ENCODE data around the gene SGCA. TPM values are rescaled to one million over a fixed set of nuclear protein-coding genes. Genes with fewer than 3 reads are reported as not detected.

Gene SGCA
- total RNA-seq, 4 donors from 2014 or later = 58.1 to 145 (median 93.4) TPM

- Histone ChIP-seq H3K27me3 (no peaks in the 10 kb centered on the region), H3K27ac (no peak overlapping the region), H3K4me3 (peak overlapping the region in 1 of 2 donors; percentile 64), H3K36me3 (peaks cover 0 to 17% of the 10 kb centered on the region in 2 donors), H3K9me3 (no peaks in the 10 kb centered on the region), H3K4me1 (peaks cover 3 to 59% (median 33%) of the 10 kb centered on the region in 3 donors)
- no peak for TF ChIP-seq POLR2A (IDR thresholded peaks at IDR 0.05)
- no peak for TF ChIP-seq POLR2AphosphoS5 (IDR thresholded peaks at IDR 0.05)
- TF ChIP-seq CTCF (IDR thresholded peaks at IDR 0.05) = no peak
- no peak for TF ChIP-seq EP300 (IDR thresholded peaks at IDR 0.05)
- WGBS, 2 donors (ENCODE audit: low coverage in 1 of 2) = 58 to 64% methylated on average over 7 to 15 of the region's 19 CpGs
- no peak for ATAC-seq
These were observed 35.1 kb upstream of the SGCA start for GRCh38 chr17:50130559-50131305.

GRCh38 chr17:50132104-50132794 lies 33.6 kb upstream of the SGCA start:
- H3K27ac ChIP-seq = peak overlapping the region in 2 of 4 donors; percentile 69 to 77
- H3K36me3 ChIP-seq = peaks cover 0 to 32% of the 10 kb centered on the region in 2 donors
- H3K4me1 ChIP-seq = peaks cover 3 to 59% (median 33%) of the 10 kb centered on the region in 3 donors
- no peaks in the 10 kb centered on the region for H3K27me3 ChIP-seq
- WGBS, 2 donors (ENCODE audit: low coverage in 1 of 2) = 70 to 80% methylated on average over 2 to 4 of the region's 6 CpGs
- no peak for ATAC-seq
- H3K9me3 ChIP-seq = no peaks in the 10 kb centered on the region
- no peak overlapping the region for H3K4me3 ChIP-seq
- no peak for TF ChIP-seq POLR2AphosphoS5 (IDR thresholded peaks at IDR 0.05)
- no peak for TF ChIP-seq CTCF (IDR thresholded peaks at IDR 0.05)
- TF ChIP-seq POLR2A (IDR thresholded peaks at IDR 0.05) = no peak
- no peak for TF ChIP-seq EP300 (IDR thresholded peaks at IDR 0.05)

GRCh38 chr17:50133028-50133768 lies 32.6 kb upstream of the SGCA start:
- Histone ChIP-seq H3K27me3 (no peaks in the 10 kb centered on the region), H3K4me3 (no peak overlapping the region), H3K36me3 (peaks cover 0 to 41% of the 10 kb centered on the region in 2 donors), H3K27ac (peak overlapping the region; percentile 2 to 77 (median 60)), H3K9me3 (no peaks in the 10 kb centered on the region), H3K4me1 (peaks cover 3 to 52% (median 33%) of the 10 kb centered on the region in 3 donors)
- 41% methylated on average over 2 of the region's 7 CpGs; no CpG with 5 or more reads in 1 of the 2 donors for WGBS, 2 donors (ENCODE audit: low coverage in 1 of 2)
- TF ChIP-seq CTCF (IDR thresholded peaks at IDR 0.05) = no peak
- no peak for TF ChIP-seq EP300 (IDR thresholded peaks at IDR 0.05)
- TF ChIP-seq POLR2AphosphoS5 (IDR thresholded peaks at IDR 0.05) = peak; percentile 64
- no peak for TF ChIP-seq POLR2A (IDR thresholded peaks at IDR 0.05)
- peak; percentile 57 for ATAC-seq

- Histone ChIP-seq H3K27ac (peak overlapping the region; percentile 2 to 77 (median 60)), H3K9me3 (no peaks in the 10 kb centered on the region), H3K4me1 (peaks cover 3 to 47% (median 32%) of the 10 kb centered on the region in 3 donors), H3K36me3 (peaks cover 0 to 47% of the 10 kb centered on the region in 2 donors), H3K4me3 (no peak overlapping the region), H3K27me3 (no peaks in the 10 kb centered on the region)
- ATAC-seq = no peak
- TF ChIP-seq POLR2AphosphoS5 (IDR thresholded peaks at IDR 0.05) (no peak), EP300 (IDR thresholded peaks at IDR 0.05) (no peak), POLR2A (IDR thresholded peaks at IDR 0.05) (no peak), CTCF (IDR thresholded peaks at IDR 0.05) (no peak)
- WGBS, 2 donors (ENCODE audit: low coverage in 1 of 2) = 33 to 36% methylated on average over 1 to 2 of the region's 16 CpGs
These were observed 32.1 kb upstream of the SGCA start for GRCh38 chr17:50133769-50134099.
